IPS-20b (cell line): Measurements from ENCODE around the gene USP40.

Experiments used
- H3K27ac ChIP-seq: one replicate; pipeline ENCODE4 v1.5.1; 2013; ENCODE audit warnings: low read length
- H3K27me3 ChIP-seq: 2 replicates; pipeline ENCODE4 v1.6.1; 2013; ENCODE audit warnings: mild to moderate bottlenecking, low read length, inconsistent platforms; ENCODE audit not compliant: insufficient read depth
- H3K36me3 ChIP-seq: 2 replicates; pipeline ENCODE4 v1.6.1; 2013; ENCODE audit warnings: low read depth, mild to moderate bottlenecking, inconsistent platforms, low read length, moderate library complexity; ENCODE audit not compliant: insufficient read depth
- H3K4me1 ChIP-seq: 2 replicates; pipeline ENCODE4 v1.6.1; 2013; ENCODE audit warnings: mild to moderate bottlenecking, control low read depth, inconsistent platforms, low read length, moderate library complexity; ENCODE audit not compliant: insufficient read depth
- H3K4me3 ChIP-seq: 2 replicates; pipeline ENCODE4 v1.5.1; 2013; ENCODE audit warnings: mild to moderate bottlenecking, low read length, inconsistent platforms
- H3K9ac ChIP-seq: 2 replicates; pipeline ENCODE4 v1.6.1; 2013; ENCODE audit warnings: low read depth, mild to moderate bottlenecking, inconsistent platforms, low read length, moderate library complexity
- H3K9me3 ChIP-seq: 2 replicates; pipeline ENCODE4 v1.6.1; 2013; ENCODE audit warnings: mild to moderate bottlenecking, low read depth, low read length, inconsistent platforms; ENCODE audit not compliant: insufficient read depth

The USP40 gene

GRCh38 chr2:233435436-233436190, 131.0 kb downstream of the USP40 start:
- H3K4me1 ChIP-seq, result no peaks in the 10 kb centered on the region
- no peak overlapping the region for H3K4me3 ChIP-seq
- no peaks in the 10 kb centered on the region for H3K9me3 ChIP-seq
- no peaks in the 10 kb centered on the region for H3K27me3 ChIP-seq
- H3K9ac ChIP-seq, result no peak overlapping the region
- H3K36me3 ChIP-seq, result peaks cover 7% of the 10 kb centered on the region; the same call in 1 of the 2 replicates
- no peak overlapping the region for H3K27ac ChIP-seq

- H3K4me3 ChIP-seq, result no peak overlapping the region
- no peak overlapping the region for H3K9ac ChIP-seq
- H3K9me3 ChIP-seq, result no peaks in the 10 kb centered on the region
- H3K4me1 ChIP-seq, result no peaks in the 10 kb centered on the region
- no peak overlapping the region for H3K27ac ChIP-seq
- H3K36me3 ChIP-seq, result peaks cover 7% of the 10 kb centered on the region; the same call in 1 of the 2 replicates
- H3K27me3 ChIP-seq, result no peaks in the 10 kb centered on the region
Observed at GRCh38 chr2:233434666-233435330, 131.8 kb downstream of the USP40 start.

- Histone ChIP-seq H3K9me3 (no peaks in the 10 kb centered on the region), H3K27ac (no peak overlapping the region), H3K36me3 (peaks cover 7% of the 10 kb centered on the region; the same call in 1 of the 2 replicates), H3K4me1 (no peaks in the 10 kb centered on the region), H3K9ac (no peak overlapping the region), H3K27me3 (no peaks in the 10 kb centered on the region), H3K4me3 (no peak overlapping the region)
Observed at GRCh38 chr2:233433794-233434193, 132.8 kb downstream of the USP40 start.

- H3K9ac ChIP-seq, result no peak overlapping the region
- H3K4me1 ChIP-seq, result no peaks in the 10 kb centered on the region
- H3K9me3 ChIP-seq, result no peaks in the 10 kb centered on the region
- H3K27me3 ChIP-seq, result no peaks in the 10 kb centered on the region
- no peak overlapping the region for H3K27ac ChIP-seq
- no peak overlapping the region for H3K4me3 ChIP-seq
- H3K36me3 ChIP-seq, result peaks cover 7% of the 10 kb centered on the region; the same call in 1 of the 2 replicates
Observed at GRCh38 chr2:233433029-233433428, 133.6 kb downstream of the USP40 start.

- H3K9ac ChIP-seq, result no peak overlapping the region
- peaks cover 2% of the 10 kb centered on the region; the same call in 1 of the 2 replicates for H3K36me3 ChIP-seq
- H3K4me1 ChIP-seq, result no peaks in the 10 kb centered on the region
- no peak overlapping the region for H3K4me3 ChIP-seq
- H3K27me3 ChIP-seq, result no peaks in the 10 kb centered on the region
- no peak overlapping the region for H3K27ac ChIP-seq
- 0 out of 2 replicates have a peak, but pooled peaks cover 4% of the 10 kb centered on the region for H3K9me3 ChIP-seq
Observed at GRCh38 chr2:233430651-233431050, 135.9 kb downstream of the USP40 start.

GRCh38 chr2:233430081-233430480, 136.5 kb downstream of the USP40 start:
- no peaks in the 10 kb centered on the region for H3K27me3 ChIP-seq
- no peaks in the 10 kb centered on the region for H3K36me3 ChIP-seq
- no peak overlapping the region for H3K9ac ChIP-seq
- no peak overlapping the region for H3K4me3 ChIP-seq
- 0 out of 2 replicates have a peak, but pooled peaks cover 4% of the 10 kb centered on the region for H3K9me3 ChIP-seq
- no peaks in the 10 kb centered on the region for H3K4me1 ChIP-seq
- H3K27ac ChIP-seq, result no peak overlapping the region

GRCh38 chr2:233429175-233429897, 137.2 kb downstream of the USP40 start:
- Histone ChIP-seq H3K9ac (no peak overlapping the region), H3K4me1 (no peaks in the 10 kb centered on the region), H3K4me3 (no peak overlapping the region), H3K27me3 (no peaks in the 10 kb centered on the region), H3K27ac (no peak overlapping the region), H3K9me3 (0 out of 2 replicates have a peak, but pooled peaks cover 4% of the 10 kb centered on the region), H3K36me3 (no peaks in the 10 kb centered on the region)

- H3K27me3 ChIP-seq, result no peaks in the 10 kb centered on the region
- no peak overlapping the region for H3K9ac ChIP-seq
- H3K27ac ChIP-seq, result no peak overlapping the region
- H3K9me3 ChIP-seq, result 0 out of 2 replicates have a peak, but pooled peaks cover 4% of the 10 kb centered on the region
- H3K36me3 ChIP-seq, result no peaks in the 10 kb centered on the region
- H3K4me3 ChIP-seq, result no peak overlapping the region
- no peaks in the 10 kb centered on the region for H3K4me1 ChIP-seq
Observed at GRCh38 chr2:233428438-233428837, 138.1 kb downstream of the USP40 start.

GRCh38 chr2:233428008-233428407, 138.6 kb downstream of the USP40 start:
- Histone ChIP-seq H3K27ac (no peak overlapping the region), H3K9me3 (0 out of 2 replicates have a peak, but pooled peaks cover 4% of the 10 kb centered on the region), H3K4me1 (no peaks in the 10 kb centered on the region), H3K9ac (no peak overlapping the region), H3K36me3 (no peaks in the 10 kb centered on the region), H3K4me3 (no peak overlapping the region), H3K27me3 (no peaks in the 10 kb centered on the region)

- Histone ChIP-seq H3K9me3 (0 out of 2 replicates have a peak, but pooled peaks cover 4% of the 10 kb centered on the region), H3K27me3 (no peaks in the 10 kb centered on the region), H3K9ac (no peak overlapping the region), H3K4me1 (no peaks in the 10 kb centered on the region), H3K4me3 (no peak overlapping the region), H3K27ac (no peak overlapping the region), H3K36me3 (no peaks in the 10 kb centered on the region)
Observed at GRCh38 chr2:233426619-233427342, 139.8 kb downstream of the USP40 start.
